ENCODE results near the gene GNPTG. TPM values are rescaled to one million over a fixed set of nuclear protein-coding genes. Genes with fewer than 3 reads are reported as not detected.

The GNPTG gene
- polyA plus RNA-seq, 3 donors = 68.7 to 72.9 (median 72.4) TPM

- DNase-seq = no peak
Observed at GRCh38 chr16:1345087-1345486, 6.6 kb upstream of the GNPTG start.

- DNase-seq = no peak
Observed at GRCh38 chr16:1345651-1346421, 5.9 kb upstream of the GNPTG start.

DNA sequence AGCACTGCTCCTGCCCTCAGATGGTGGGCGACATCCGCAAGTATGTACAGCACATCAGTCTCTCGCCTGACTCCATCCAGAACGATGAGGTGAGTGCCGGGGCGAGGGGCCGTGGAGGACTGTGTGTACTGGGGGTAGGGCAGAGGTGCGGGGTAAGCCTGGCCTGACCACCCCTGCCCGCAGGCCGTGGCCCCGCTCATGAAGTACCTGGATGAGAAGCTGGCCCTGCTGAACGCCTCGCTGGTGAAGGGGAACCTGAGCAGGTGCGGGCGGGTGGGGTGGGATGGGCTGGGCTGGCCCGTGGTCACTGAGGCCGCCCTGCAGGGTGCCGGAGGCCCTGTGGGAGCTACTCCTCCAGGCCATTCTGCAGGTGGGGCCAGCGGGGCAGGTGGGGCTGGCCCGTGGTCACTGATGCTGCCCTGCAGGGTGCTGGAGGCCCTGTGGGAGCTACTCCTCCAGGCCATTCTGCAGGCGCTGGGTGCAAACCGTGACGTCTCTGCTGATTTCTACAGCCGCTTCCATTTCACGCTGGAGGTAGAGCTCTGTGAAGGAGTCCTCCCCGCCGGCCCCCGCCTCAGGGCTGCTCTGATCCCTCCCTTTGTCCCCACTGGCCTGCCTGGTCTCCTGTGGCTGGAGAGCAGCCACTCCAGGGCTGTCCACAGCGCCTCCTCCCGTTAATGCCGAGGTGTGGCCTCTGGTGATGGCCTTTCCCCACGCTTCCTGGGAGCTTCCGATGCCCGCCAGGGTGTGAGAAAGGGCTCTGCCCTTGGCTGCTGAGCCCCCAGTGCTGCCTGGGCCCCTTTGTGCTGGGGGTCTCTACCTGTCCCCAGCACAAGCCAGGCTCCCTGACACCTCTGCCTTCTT, 5.1 kb upstream of the GNPTG start:
- DNase-seq = no peak

DNA sequence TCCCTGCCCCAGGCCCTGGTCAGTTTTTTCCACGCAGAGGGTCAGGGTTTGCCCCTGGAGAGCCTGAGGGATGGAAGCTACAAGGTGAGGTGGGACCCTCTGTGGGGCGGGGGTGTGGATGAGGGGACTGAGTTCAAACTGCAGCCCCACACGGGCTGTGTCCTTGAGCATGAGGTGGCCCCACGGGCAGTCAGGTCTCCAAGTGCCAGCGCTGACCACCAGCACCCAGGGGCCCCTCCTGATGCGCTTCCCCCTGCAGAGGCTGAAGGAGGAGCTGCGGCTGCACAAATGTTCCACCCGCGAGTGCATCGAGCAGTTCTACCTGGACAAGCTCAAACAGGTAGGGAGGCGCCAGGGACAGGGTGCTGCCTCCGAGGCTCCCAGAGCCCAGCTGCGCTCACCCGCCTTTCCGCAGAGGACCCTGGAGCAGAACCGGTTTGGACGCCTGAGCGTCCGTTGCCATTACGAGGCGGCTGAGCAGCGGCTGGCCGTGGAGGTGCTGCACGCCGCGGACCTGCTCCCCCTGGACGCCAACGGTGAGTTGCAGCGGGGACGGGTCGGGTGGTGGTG, 4.4 kb upstream of the GNPTG start:
- DNase-seq = no peak

DNA sequence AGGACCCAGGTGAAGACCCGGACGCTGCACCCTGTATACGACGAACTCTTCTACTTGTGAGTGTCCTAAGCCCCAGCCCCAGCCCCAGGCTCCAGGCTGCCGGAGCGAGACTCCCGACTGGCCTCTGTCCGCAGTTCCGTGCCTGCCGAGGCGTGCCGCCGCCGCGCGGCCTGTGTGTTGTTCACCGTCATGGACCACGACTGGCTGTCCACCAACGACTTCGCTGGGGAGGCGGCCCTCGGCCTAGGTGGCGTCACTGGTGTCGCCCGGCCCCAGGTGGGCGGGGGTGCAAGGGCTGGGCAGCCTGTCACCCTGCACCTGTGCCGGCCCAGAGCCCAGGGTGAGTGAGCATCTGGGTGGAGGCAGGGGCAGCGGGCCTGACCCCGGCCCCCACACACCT, 3.8 kb upstream of the GNPTG start:
- DNase-seq = no peak

DNA sequence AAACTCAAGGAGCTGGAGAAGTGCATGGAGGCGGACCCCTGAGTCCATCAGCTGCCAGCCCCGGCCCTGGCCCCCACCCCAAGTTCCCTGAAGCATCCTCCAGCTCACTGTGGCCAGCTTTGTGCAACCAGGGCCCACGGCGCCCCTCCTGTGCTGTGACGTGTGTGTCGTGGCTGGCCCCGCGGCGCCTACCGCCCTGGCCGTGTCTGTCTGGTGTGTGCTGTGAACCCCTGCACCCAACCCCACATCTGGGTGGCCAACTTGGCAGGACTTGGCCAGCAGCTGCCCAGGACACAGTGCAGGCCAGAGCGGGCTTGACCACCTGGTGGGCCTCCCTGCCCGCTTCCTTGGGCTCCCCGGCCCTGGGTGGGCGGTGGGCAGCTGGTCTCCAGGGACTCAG, 3.3 kb upstream of the GNPTG start:
- no peak for DNase-seq

GRCh38 chr16:1348926-1349325, 2.8 kb upstream of the GNPTG start:
- no peak for DNase-seq

DNA sequence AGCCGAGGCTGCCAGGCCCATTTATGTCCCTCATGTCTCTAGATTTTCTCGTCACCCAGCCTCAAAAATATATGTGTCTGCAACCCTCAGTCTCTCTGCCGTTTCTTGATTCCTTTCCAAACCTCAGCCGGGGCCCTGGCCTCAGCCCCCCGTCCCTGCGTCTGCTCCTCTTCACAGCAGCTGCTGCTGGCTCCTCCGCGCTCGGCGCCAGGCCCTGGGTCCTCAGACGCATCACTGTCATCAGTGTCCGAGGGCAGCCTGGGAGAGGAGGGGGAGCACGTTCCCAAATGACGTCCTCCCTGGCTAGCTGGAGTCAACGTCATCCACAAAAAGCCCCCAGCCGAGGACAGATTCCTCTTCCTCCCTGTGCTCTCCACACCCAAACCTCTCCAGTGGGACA, 2.4 kb upstream of the GNPTG start:
- DNase-seq = no peak

GRCh38 chr16:1349951-1350350, 1.8 kb upstream of the GNPTG start:
- DNase-seq = no peak

- no peak for DNase-seq
Observed at GRCh38 chr16:1350691-1351090, 1.0 kb upstream of the GNPTG start.

DNA sequence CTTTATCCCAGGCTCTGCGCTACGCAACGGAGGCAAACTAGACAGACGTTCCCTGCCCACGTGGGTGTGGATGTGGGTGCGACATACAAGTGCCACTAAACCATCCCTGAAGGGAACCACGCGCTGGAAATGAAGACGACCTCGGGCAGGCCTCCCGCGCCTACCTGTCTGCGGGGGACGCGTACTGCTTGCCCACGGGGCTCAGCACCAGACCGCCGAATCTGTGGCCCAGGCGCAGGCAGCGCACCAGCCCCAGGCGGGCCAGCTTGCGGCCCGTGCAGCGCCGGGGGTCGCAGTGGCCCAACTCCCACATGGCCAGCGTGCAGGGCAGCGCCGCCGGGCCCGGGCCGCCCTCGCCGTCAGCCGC, 533 bp upstream of the GNPTG start:
- DNase-seq = no peak

DNA sequence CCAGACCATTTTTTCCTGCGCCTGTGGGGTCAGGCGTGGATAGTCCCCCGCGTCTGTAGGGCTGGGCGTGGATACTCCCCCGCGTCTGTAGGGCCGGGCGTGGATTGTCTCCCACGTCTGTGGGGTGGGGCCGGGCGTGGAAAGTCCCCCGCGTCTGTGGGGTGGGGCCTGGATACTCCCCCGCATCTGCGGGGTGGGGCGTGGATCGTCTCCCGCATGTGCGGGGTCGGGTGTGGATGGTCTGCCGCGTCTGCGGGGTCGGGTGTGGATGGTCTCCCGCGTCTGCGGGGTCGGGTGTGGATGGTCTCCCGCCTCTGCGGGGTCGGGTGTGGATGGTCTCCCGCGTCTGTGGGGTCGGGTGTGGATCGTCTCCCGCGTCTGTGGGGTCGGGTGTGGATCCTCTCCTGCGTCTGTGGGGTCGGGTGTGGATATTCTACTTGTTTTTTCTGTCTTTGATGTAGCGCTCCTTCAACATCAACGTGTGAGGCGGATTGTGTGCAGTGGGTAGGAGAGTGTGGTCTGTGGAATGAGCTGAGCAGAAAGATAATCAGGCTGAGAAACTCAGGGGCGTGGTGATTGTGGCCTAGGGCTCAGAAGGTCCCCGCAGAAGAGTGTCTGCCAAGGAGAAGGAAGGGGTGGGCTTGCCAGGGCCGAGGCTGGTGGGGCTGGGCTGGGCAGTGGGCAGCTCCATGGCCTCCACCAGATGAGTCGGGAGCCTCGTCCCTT, 3.2 kb downstream of the GNPTG start:
- no peak for DNase-seq

DNA sequence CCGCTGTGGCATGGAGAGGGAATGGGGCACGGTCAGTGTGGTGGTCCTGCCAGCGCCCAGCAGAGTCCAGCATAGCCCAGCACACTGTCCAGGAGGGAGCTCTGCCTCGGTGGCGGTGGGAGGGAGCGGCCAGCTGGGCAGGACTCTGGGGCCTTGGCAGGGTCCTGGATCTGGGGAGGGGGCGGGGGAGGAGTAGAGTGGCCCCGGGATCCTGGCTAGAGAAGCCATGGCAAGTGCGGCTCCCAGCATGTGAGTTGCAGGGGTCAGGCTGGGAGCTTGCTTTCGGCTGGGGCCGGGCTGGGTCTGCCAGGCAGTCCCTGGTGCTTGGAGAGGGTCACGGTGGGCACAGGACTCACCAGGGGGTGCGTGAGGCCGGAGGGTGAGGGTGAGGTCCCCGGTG, 3.9 kb downstream of the GNPTG start:
- DNase-seq = no peak

GRCh38 chr16:1356061-1356900, 4.5 kb downstream of the GNPTG start:
- no peak for DNase-seq

GRCh38 chr16:1357906-1358566, 6.3 kb downstream of the GNPTG start:
- no peak for DNase-seq

DNA sequence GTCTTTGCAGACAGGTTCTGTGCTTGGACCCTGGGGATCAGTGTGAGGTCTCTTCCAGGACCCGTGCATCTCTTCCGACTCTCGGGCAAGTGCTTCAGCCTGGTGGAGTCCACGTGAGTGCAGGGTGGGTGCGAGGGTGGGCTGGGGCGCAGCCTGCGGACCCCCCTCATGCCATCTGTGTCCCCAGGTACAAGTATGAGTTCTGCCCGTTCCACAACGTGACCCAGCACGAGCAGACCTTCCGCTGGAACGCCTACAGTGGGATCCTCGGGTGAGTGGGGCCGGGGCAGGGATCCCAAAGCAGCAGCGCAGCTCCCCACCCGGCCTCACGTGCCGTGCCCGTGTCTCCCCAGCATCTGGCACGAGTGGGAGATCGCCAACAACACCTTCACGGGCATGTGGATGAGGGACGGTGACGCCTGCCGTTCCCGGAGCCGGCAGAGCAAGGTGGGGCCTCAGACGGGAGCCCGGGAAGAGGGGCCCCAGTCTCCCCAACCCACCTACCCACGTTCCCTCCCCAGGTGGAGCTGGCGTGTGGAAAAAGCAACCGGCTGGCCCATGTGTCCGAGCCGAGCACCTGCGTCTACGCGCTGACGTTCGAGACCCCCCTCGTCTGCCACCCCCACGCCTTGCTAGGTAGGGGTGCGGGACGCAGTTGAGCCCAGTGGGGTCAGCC, 10.1 kb downstream of the GNPTG start:
- no peak for DNase-seq

- DNase-seq = no peak
Observed at GRCh38 chr16:1362807-1363206, 11.1 kb downstream of the GNPTG start.

GRCh38 chr16:1363501-1364041, 11.8 kb downstream of the GNPTG start:
- no peak for DNase-seq

DNA sequence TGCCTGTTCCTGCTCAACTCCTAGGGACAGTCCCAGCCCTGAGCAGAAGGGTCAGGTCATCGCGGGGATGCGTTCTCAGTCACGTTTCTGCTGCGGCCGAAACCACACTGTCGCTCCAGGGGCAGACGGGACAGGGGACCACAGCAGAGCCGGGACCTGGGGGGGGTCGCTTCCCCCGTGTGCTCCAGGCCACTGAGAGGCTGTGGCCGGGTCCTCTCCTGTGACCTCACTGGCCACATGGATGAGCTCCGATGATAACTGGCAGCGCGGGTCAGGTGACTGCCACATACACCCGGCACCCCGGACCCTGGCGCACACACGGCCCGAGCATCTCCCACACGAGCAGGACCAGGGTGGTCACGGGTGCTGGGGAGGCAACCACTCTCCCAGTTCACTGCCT, 12.8 kb downstream of the GNPTG start:
- DNase-seq = no peak

All from renal pelvis (tissue), 4 donors.